ENCODE results near the gene GUCA1C. TPM values are rescaled to one million over a fixed set of nuclear protein-coding genes. Genes with fewer than 3 reads are reported as not detected.

Gene GUCA1C
- polyA plus RNA-seq, 1 donor (not counting 4 experiments of a cell fraction or from before 2014, with no cell fraction given): 0.26 TPM

DNA sequence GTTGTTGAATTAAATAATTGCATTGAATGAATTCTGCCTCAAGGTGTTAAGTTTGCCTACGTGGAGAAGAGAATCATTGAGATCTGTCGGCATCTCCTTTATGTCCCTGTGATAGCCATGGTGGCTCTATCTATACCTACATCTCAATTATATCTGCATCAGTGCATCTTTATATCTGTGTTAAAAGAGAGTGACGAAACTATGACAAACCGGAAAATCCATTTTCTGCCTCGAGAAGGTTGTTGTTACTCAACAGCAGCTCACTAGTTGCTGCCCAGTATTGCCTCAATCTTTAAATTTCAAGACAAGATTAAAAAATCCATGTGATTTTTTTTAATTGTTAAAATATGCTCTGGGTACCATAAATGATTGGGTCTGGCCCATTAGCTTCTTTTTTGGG lies 58.7 kb downstream of the GUCA1C start:
- Histone ChIP-seq H3K9me3 (ENCODE audit: control insufficient read depth, low read depth, low read length) (no peaks in the 10 kb centered on the region), H3K9ac (ENCODE audit: control insufficient read depth, extremely low read depth, insufficient read depth, low read length) (no peak overlapping the region), H3K4me3 (ENCODE audit: control insufficient read depth in 2 of 3, extremely low read depth in 1 of 3, insufficient read depth in 2 of 3, low read depth in 1 of 3, low read length in 3 of 3) (no peak overlapping the region), H3K9me1 (ENCODE audit: control insufficient read depth, extremely low read depth, insufficient read depth, low read length) (no peaks in the 10 kb centered on the region), H3K27me3 (ENCODE audit: control insufficient read depth, extremely low read depth, insufficient read depth, low read length) (no peaks in the 10 kb centered on the region), H3K36me3 (ENCODE audit: control insufficient read depth in 2 of 2, extremely low read depth in 1 of 2, insufficient read depth in 2 of 2, low read length in 2 of 2) (no peaks in the 10 kb centered on the region), H3K79me2 (ENCODE audit: control insufficient read depth, insufficient read depth, low read length) (no peaks in the 10 kb centered on the region), H4K20me1 (ENCODE audit: control insufficient read depth, extremely low read depth, insufficient read depth, low read length) (no peaks in the 10 kb centered on the region), H3K4me2 (ENCODE audit: control insufficient read depth, extremely low read depth, insufficient read depth, low read depth, low read length) (no peak overlapping the region), H3K4me1 (ENCODE audit: control insufficient read depth, extremely low read depth, insufficient read depth, low read length) (no peaks in the 10 kb centered on the region), H2AFZ (ENCODE audit: control insufficient read depth, low read length) (no peak overlapping the region), H3K27ac (ENCODE audit: control insufficient read depth, insufficient read depth, low read length) (no peak overlapping the region)
- dilution Hi-C loops (cut with MboI; ENCODE audit: extremely low pct_ligation_motif_present, low sequenced_read_pairs): no loop called here
- no peak for TF ChIP-seq EZH2 (IDR thresholded peaks at IDR 0.05; ENCODE audit: low read length)
- TF ChIP-seq, protein P1, sequence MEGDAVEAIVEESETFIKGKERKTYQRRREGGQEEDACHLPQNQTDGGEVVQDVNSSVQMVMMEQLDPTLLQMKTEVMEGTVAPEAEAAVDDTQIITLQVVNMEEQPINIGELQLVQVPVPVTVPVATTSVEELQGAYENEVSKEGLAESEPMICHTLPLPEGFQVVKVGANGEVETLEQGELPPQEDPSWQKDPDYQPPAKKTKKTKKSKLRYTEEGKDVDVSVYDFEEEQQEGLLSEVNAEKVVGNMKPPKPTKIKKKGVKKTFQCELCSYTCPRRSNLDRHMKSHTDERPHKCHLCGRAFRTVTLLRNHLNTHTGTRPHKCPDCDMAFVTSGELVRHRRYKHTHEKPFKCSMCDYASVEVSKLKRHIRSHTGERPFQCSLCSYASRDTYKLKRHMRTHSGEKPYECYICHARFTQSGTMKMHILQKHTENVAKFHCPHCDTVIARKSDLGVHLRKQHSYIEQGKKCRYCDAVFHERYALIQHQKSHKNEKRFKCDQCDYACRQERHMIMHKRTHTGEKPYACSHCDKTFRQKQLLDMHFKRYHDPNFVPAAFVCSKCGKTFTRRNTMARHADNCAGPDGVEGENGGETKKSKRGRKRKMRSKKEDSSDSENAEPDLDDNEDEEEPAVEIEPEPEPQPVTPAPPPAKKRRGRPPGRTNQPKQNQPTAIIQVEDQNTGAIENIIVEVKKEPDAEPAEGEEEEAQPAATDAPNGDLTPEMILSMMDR (optimal IDR thresholded peaks at IDR 0.05 in 1 of 3, IDR thresholded peaks at IDR 0.05 in 1 of 3, conservative IDR thresholded peaks at IDR 0.05 in 1 of 3; ENCODE audit: extremely low read depth in 1 of 3, insufficient read depth in 2 of 3, low read length in 3 of 3): no peak
- no peak for FAIRE-seq
- DNase-seq (ENCODE audit: low read depth, low spot score): no peak

DNA sequence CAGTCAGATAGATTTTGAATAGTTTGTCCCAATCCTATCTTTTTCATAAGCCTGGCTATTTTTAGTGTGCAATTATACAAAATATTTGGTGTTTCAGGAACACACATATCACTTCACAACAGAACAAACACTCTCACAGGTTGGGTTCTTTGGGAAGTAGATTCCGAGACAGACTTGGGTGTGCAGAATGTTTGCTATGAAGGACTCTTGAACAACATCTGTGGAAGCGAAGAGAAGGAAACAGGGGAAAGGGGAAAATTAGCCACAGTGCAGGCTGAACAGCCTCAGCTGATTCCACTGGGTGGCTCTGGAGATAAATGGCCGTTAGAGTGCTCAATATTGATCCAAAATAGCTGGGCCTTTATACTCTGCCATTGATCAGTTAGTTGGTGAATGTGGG lies 61.8 kb downstream of the GUCA1C start:
- H3K27me3 ChIP-seq (ENCODE audit: control insufficient read depth, extremely low read depth, insufficient read depth, low read length): no peaks in the 10 kb centered on the region
- no peak for FAIRE-seq
- H3K4me3 ChIP-seq (ENCODE audit: control insufficient read depth in 2 of 3, extremely low read depth in 1 of 3, insufficient read depth in 2 of 3, low read depth in 1 of 3, low read length in 3 of 3): no peak overlapping the region
- no peak overlapping the region for H3K27ac ChIP-seq (ENCODE audit: control insufficient read depth, insufficient read depth, low read length)
- no peak overlapping the region for H2AFZ ChIP-seq (ENCODE audit: control insufficient read depth, low read length)
- H4K20me1 ChIP-seq (ENCODE audit: control insufficient read depth, extremely low read depth, insufficient read depth, low read length): no peaks in the 10 kb centered on the region
- no peaks in the 10 kb centered on the region for H3K79me2 ChIP-seq (ENCODE audit: control insufficient read depth, insufficient read depth, low read length)
- no peak overlapping the region for H3K9ac ChIP-seq (ENCODE audit: control insufficient read depth, extremely low read depth, insufficient read depth, low read length)
- H3K4me2 ChIP-seq (ENCODE audit: control insufficient read depth, extremely low read depth, insufficient read depth, low read depth, low read length): no peak overlapping the region
- no peaks in the 10 kb centered on the region for H3K9me1 ChIP-seq (ENCODE audit: control insufficient read depth, extremely low read depth, insufficient read depth, low read length)
- H3K4me1 ChIP-seq (ENCODE audit: control insufficient read depth, extremely low read depth, insufficient read depth, low read length): no peaks in the 10 kb centered on the region
- no peaks in the 10 kb centered on the region for H3K9me3 ChIP-seq (ENCODE audit: control insufficient read depth, low read depth, low read length)
- TF ChIP-seq, protein P1 (optimal IDR thresholded peaks at IDR 0.05 in 1 of 3, IDR thresholded peaks at IDR 0.05 in 1 of 3, conservative IDR thresholded peaks at IDR 0.05 in 1 of 3; ENCODE audit: extremely low read depth in 1 of 3, insufficient read depth in 2 of 3, low read length in 3 of 3): no peak
- DNase-seq (ENCODE audit: low read depth, low spot score): no peak
- H3K36me3 ChIP-seq (ENCODE audit: control insufficient read depth in 2 of 2, extremely low read depth in 1 of 2, insufficient read depth in 2 of 2, low read length in 2 of 2): no peaks in the 10 kb centered on the region
- dilution Hi-C loops (cut with MboI; ENCODE audit: extremely low pct_ligation_motif_present, low sequenced_read_pairs): no loop called here
